HG03103 (cell line): ENCODE results near the gene RAB8B.

Source experiments
- ATAC-seq: cut with Tn5 transposase; IDR thresholded peaks from one replicate; pipeline ENCODE4 v1.9.1; 2021; ENCODE audit warnings: low read depth; ENCODE audit not compliant: unreplicated experiment

Gene RAB8B

GRCh38 chr15:63301088-63301487 lies 111.7 kb downstream of the RAB8B start:
- ATAC-seq = no peak

- no peak for ATAC-seq
Observed at GRCh38 chr15:63305260-63305659, 115.9 kb downstream of the RAB8B start.

GRCh38 chr15:63306492-63307073 lies 117.2 kb downstream of the RAB8B start:
- no peak for ATAC-seq

- no peak for ATAC-seq
Observed at GRCh38 chr15:63308491-63308890, 119.1 kb downstream of the RAB8B start.

GRCh38 chr15:63308947-63309346 lies 119.5 kb downstream of the RAB8B start:
- no peak for ATAC-seq

- ATAC-seq = no peak
Observed at GRCh38 chr15:63310646-63311045, 121.2 kb downstream of the RAB8B start.

GRCh38 chr15:63312286-63312685 lies 122.9 kb downstream of the RAB8B start:
- ATAC-seq = no peak

GRCh38 chr15:63313825-63314224 lies 124.4 kb downstream of the RAB8B start:
- no peak for ATAC-seq

GRCh38 chr15:63314409-63314808 lies 125.0 kb downstream of the RAB8B start:
- ATAC-seq = no peak
